NK-92 treated with Interleukin-12 subunit alpha and Interleukin-12 subunit beta, amount 100 ng/mL, for 24 hours (cell line): ENCODE measurements around the gene TYW1B.
A peak's percentile ranks its signal among the peaks of the same experiment; 100 is the strongest.
"Not testable (repeated sequence)": the region's sequence is repeated elsewhere in the genome, so short reads cannot be mapped to it uniquely, and the experiment has no call there.

Source experiments
- DNase-seq: peaks from one replicate; lab custom pipeline; 2025; lab: John Stamatoyannopoulos, UW

Gene TYW1B

DNA sequence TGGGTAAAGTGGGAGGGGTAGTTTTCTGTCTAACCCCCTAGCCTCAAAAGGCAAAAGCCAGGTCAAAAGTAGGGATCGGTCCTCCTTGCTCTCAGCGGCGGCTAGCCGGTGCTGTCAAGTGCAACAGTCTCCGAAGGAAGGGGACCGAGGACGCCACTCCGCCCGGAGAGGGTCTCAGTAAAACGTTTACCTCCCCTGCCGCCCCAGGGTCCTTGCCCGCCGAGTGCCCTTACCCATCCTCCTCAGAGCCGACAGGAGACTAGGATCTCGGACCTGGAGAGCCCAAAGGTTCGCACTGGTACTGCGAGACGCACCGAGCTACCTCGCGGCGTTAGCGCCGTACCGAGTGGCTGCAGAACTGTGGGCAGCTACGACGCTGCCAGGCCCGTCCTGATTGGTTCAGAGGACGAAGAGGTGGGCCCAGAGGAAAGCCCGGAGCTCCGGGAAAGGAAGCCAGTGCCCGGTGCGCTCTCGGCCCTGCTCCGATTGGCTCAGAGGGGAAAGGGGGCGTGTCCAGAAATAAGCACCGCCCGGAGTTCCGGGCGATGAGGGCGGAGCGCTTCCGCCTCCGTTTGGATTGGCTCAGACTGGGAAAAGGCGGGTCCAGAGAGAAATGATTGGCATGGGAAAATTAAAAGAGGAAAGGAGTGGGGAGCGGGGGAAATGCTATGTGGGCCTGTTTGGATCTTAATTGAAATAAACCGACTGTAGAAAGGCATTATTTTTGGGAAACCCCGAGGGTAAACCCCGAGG, at the start of gene TYW1B:
Gene TYW1B, minus strand, starts transcription at position 362 of the 753 bp plus-strand sequence. Its CDS starts 125 bp downstream, at position 237.
- peak; percentile 98 for DNase-seq

DNA sequence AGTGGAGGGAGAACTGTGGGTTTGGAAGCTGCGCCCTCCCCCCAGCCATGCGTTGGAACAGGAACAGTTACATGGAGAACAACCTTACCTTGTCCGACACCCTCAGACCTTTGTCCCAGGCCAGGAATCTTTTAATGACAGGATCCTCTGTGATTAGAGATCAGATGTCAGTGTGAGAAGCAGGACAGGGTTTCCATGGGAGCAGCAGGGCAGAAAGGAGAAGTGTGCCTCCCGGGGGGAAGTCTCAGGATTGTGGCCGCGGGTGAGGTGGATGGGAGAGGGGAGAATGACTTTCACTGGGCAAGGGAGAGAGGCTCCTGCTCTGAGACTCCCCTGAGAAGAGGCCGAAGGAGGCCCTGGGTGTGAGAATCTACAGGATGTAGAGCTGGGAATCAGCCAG, 39.6 kb upstream of the TYW1B start:
- not testable (repeated sequence) for DNase-seq

GRCh38 chr7:72858846-72859400, 30.9 kb upstream of the TYW1B start:
- not testable (repeated sequence) for DNase-seq

- not testable (repeated sequence) for DNase-seq
Observed at GRCh38 chr7:72857925-72858324, 29.9 kb upstream of the TYW1B start.

DNA sequence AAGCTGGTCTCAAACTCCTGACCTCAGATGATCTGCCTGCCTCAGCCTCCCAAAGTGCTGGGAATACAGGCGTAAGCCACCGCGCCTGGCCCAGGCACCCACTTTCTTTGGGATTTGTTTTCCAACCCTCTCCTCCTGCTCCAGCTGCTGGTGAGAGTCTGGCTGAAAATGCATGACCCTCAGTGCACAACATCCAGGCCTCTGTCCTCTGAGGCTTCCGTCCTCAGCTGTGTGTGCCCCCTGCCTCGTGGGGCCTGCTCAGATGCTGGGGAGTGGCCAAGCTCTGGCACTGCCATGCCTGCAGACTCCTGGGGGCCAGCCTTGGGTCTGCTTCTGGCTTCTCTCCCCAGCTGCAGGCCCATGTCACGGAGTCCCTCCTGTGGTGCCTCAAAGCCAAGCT, 27.3 kb upstream of the TYW1B start:
- DNase-seq: not testable (repeated sequence)

- DNase-seq: not testable (repeated sequence)
Observed at GRCh38 chr7:72852937-72853336, 24.9 kb upstream of the TYW1B start.

- DNase-seq: not testable (repeated sequence)
Observed at GRCh38 chr7:72850746-72851145, 22.7 kb upstream of the TYW1B start.

DNA sequence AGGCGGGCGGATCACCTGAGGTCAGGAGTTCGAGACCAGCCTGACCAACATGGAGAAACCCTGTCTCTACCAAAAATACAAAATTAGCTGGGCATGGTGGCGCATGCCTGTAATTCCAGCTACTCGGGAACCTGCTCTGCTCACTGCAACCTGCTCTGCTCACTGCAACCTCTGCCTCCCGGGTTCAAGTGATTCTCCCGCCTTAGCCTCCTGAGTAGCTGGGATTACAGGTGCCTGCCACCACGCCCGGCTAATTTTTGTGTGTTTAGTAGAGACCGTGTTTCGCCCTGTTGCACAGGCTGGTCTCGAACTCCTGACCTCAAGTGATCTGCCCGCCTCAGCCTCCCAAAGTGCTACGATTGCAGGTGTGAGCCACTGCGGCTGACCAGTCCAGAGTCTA, 16.1 kb upstream of the TYW1B start:
- not testable (repeated sequence) for DNase-seq

- DNase-seq: not testable (repeated sequence)
Observed at GRCh38 chr7:72843166-72843565, 15.2 kb upstream of the TYW1B start.

GRCh38 chr7:72840966-72841511, 13.0 kb upstream of the TYW1B start:
- DNase-seq: not testable (repeated sequence)

- DNase-seq: not testable (repeated sequence)
Observed at GRCh38 chr7:72838315-72838714, 10.3 kb upstream of the TYW1B start.

- not testable (repeated sequence) for DNase-seq
Observed at GRCh38 chr7:72837291-72837690, 9.3 kb upstream of the TYW1B start.

- DNase-seq: not testable (repeated sequence)
Observed at GRCh38 chr7:72830567-72830966, 2.6 kb upstream of the TYW1B start.

- not testable (repeated sequence) for DNase-seq
Observed at GRCh38 chr7:72829687-72830354, 1.8 kb upstream of the TYW1B start.

DNA sequence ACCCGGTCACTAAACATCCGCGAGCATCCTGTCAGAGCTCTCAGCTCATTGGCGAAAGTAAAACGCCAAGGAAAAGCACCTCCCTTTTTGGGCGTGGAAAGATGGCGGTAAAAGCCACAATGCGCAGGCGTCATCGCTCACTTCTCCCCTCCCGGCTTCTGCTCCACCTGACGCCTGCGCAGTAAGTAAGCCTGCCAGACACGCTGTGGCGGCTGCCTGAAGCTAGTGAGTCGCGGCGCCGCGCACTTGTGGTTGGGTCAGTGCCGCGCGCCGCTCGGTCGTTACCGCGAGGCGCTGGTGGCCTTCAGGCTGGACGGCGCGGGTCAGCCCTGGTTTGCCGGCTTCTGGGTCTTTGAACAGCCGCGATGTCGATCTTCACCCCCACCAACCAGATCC, 1.3 kb upstream of the TYW1B start:
- DNase-seq: peak; percentile 97

DNA sequence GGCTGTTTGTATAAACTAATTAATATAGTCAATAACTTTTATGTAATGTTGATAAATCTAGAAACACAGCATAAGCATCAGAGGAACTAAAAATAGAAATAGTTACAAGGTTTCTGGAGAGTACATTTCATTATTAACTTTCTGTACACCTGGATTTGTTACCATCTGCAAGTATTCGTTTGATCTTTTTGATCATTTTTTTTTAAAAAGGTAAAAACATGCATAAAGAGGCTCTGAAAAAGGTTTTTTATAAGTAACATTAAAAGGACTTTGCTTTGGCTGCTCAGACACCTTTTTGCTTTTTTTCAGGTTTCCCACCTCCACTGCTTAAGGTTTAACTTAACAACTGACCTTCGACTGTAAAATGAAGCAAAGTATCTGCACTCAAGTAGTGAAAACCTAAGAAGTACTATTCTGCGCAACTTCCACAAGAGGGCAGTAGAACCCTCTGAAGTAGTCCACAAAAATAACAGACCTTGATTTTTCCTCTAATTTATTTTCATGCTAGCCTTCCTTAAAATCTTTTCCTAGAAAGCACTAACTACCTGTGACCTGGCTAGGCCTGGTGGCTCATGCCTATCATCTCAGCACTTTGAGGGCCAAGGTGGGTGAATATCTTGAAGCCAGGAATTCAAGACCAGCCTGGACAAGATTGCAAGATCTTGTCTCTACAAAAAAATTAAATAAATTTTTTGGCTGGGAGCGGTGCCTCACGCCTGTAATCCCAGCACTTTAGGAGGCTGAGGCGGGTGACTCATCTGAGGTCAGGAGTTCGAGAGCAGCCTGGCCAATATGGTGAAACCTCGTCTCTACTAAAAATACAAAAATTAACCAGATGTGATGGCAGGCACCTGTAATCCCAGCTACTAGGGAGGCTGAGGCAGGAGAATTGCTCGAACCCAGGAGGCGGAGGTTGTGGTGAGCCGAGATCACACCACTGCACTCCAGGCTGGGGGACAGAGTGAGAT, 4.0 kb downstream of the TYW1B start:
- DNase-seq: not testable (repeated sequence)

DNA sequence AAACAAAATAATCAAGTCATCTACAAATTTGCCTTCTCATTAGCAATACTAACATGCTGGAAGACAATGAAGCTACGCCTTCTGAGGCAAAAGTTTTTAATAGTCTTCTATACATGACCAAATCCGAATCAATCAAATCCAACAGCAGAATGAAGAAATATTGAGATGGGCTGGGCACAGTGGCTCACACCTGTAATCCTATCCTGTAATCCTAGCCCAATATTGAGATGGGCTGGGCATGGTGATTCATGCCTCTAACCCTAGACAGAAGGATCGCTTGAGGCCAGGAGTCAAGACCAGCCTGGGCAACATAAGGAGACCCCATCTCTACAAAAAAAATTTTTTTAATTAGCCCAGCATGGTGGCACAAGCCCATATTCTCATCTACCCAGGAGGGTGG, 5.5 kb downstream of the TYW1B start:
- not testable (repeated sequence) for DNase-seq

DNA sequence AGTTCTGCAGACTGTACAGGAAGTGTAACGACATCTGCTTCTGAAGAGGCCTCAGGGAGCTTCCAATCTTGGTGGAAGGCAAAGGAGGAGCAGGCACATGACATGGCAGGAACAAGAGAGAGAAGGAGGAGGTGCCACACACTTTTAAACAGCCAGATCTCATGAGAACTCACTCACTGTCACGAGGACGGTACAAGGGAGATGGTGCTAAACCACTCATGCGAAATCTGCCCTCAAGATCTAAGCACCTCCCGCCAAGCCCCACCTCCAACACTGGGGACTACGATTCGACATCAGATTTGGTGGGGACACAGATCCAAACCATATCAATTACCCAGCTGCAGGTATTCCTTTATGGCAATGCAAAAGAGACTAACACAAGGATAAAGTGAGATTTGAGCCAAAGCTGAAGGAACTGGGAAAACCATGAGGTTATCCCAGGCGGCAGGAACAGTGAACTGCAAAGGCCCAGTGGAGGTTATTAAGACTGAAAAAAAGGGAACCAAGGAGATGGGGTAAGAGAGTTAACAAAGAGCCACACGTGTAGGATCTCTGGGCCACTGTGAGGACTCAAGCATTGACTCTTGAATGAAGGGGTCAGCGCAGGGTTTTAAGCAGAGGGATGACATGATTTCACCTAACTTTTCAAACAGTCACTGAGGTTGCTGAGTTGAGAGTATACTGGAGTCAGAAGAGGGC, 9.2 kb downstream of the TYW1B start:
- DNase-seq: not testable (repeated sequence)

GRCh38 chr7:72817661-72818060, 10.3 kb downstream of the TYW1B start:
- DNase-seq: not testable (repeated sequence)

- not testable (repeated sequence) for DNase-seq
Observed at GRCh38 chr7:72816370-72817157, 11.4 kb downstream of the TYW1B start.
